ENCODE measurements around the gene SLC9A4. TPM values are rescaled to one million over a fixed set of nuclear protein-coding genes. Genes with fewer than 3 reads are reported as not detected.

The SLC9A4 gene
- total and polyA plus RNA-seq, 2 of the 4 experiments (the other 2 are of a cell fraction): not detected

GRCh38 chr2:102481931-102482330 lies 8.9 kb downstream of the SLC9A4 start:
- dilution Hi-C loops (cut with HindIII; ENCODE audit: low sequenced_read_pairs, unreplicated experiment): no loop called here
- ATAC-seq (ENCODE audit: low read depth) (no peak), DNase-seq (no peak)
- in situ Hi-C loops (cut with MboI; ENCODE audit: low sequenced_read_pairs): no loop called here
- TF ChIP-seq RCOR1 (IDR thresholded peaks at IDR 0.05; ENCODE audit: insufficient replicate concordance, low read length) (no peak), FOS (IDR thresholded peaks at IDR 0.05; ENCODE audit: low read depth, low read length) (no peak), MXI1 (IDR thresholded peaks at IDR 0.05; ENCODE audit: borderline replicate concordance, low read depth, low read length) (no peak), NFE2L2 (IDR thresholded peaks at IDR 0.05; ENCODE audit: low read depth, low read length) (no peak), RFX5 (IDR thresholded peaks at IDR 0.05; ENCODE audit: low read depth, low read length) (no peak), CHD1 (IDR thresholded peaks at IDR 0.05; ENCODE audit: low read depth, low read length) (no peak), MAFK (IDR thresholded peaks at IDR 0.05; ENCODE audit: low read depth, low read length) (no peak), BHLHE40 (IDR thresholded peaks at IDR 0.05; ENCODE audit: low read depth, low read length) (no peak), SMC3 (IDR thresholded peaks at IDR 0.05; ENCODE audit: low read depth, low read length) (no peak), RAD21 (IDR thresholded peaks at IDR 0.05; ENCODE audit: low read length) (no peak)
- TF ChIP-seq, protein P1, sequence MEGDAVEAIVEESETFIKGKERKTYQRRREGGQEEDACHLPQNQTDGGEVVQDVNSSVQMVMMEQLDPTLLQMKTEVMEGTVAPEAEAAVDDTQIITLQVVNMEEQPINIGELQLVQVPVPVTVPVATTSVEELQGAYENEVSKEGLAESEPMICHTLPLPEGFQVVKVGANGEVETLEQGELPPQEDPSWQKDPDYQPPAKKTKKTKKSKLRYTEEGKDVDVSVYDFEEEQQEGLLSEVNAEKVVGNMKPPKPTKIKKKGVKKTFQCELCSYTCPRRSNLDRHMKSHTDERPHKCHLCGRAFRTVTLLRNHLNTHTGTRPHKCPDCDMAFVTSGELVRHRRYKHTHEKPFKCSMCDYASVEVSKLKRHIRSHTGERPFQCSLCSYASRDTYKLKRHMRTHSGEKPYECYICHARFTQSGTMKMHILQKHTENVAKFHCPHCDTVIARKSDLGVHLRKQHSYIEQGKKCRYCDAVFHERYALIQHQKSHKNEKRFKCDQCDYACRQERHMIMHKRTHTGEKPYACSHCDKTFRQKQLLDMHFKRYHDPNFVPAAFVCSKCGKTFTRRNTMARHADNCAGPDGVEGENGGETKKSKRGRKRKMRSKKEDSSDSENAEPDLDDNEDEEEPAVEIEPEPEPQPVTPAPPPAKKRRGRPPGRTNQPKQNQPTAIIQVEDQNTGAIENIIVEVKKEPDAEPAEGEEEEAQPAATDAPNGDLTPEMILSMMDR (conservative IDR thresholded peaks at IDR 0.05; ENCODE audit: low read depth, low read length): no peak
- H3K79me1 ChIP-seq (ENCODE audit: low read depth in 1 of 2, low read length in 2 of 2): no peaks in the 10 kb centered on the region
- H4K8ac ChIP-seq (ENCODE audit: low read depth in 2 of 2, low read length in 2 of 2): no peak overlapping the region
- no peak overlapping the region for H2AK5ac ChIP-seq (ENCODE audit: low read depth, low read length)
- H2AK9ac ChIP-seq (replicated peaks; ENCODE audit: low read depth, low read length, poor library complexity): no peak overlapping the region
- peaks cover 14% of the 10 kb centered on the region for H3K27me3 ChIP-seq (ENCODE audit: control insufficient read depth, insufficient read depth, low read length)
- H3K23ac ChIP-seq (ENCODE audit: low read depth, low read length): no peak overlapping the region
- intact Hi-C loops (cut with micrococcal nuclease): no loop called here
- no peak overlapping the region for H3K18ac ChIP-seq (ENCODE audit: low read depth, low read length)
- no peaks in the 10 kb centered on the region for H3K4me1 ChIP-seq (ENCODE audit: control insufficient read depth, insufficient read depth, low read length)
- no peak overlapping the region for H2BK5ac ChIP-seq (ENCODE audit: low read depth, low read length, poor library complexity, severe bottlenecking)
- no peak overlapping the region for H3K56ac ChIP-seq (ENCODE audit: extremely low read depth, insufficient read depth, low read length)
- no peak overlapping the region for H3K4ac ChIP-seq (ENCODE audit: low read depth, low read length)
- H3K14ac ChIP-seq (replicated peaks; ENCODE audit: low read depth, low read length): no peak overlapping the region
- H3K36me3 ChIP-seq (ENCODE audit: control insufficient read depth, insufficient read depth, low read length): no peaks in the 10 kb centered on the region
- no peak overlapping the region for H2BK20ac ChIP-seq (ENCODE audit: low read depth, low read length)
- H4K20me1 ChIP-seq (ENCODE audit: insufficient read depth, low read length): no peaks in the 10 kb centered on the region
- no peaks in the 10 kb centered on the region for H3K9me3 ChIP-seq (ENCODE audit: control insufficient read depth, insufficient read depth, low read length)
- no peak overlapping the region for H2BK120ac ChIP-seq (ENCODE audit: low read depth, low read length)
- H3K9me1 ChIP-seq (ENCODE audit: insufficient read depth, low read length): no peaks in the 10 kb centered on the region
- H3K4me2 ChIP-seq (ENCODE audit: low read depth, low read length): no peak overlapping the region
- no peak overlapping the region for H4K91ac ChIP-seq (ENCODE audit: insufficient read depth, low read depth, low read length)
- no peak overlapping the region for H3K9ac ChIP-seq (ENCODE audit: low read depth, low read length)
- no peak overlapping the region for H4K5ac ChIP-seq (ENCODE audit: low read depth, low read length)
- 56% methylated on average over 3 of the region's 7 CpGs; no CpG with 5 or more reads in 1 of the 2 experiments for WGBS, 2 experiments (ENCODE audit: extremely low coverage in 2 of 2, insufficient read length in 1 of 2)
- no TSS peak for BruUV-seq (replicated peaks)
- no peak overlapping the region for H2BK15ac ChIP-seq (ENCODE audit: low read depth, low read length)
- H3K27ac ChIP-seq (ENCODE audit: insufficient read depth, low read length): no peak overlapping the region
- ChIA-PET CTCF (interaction anchor here (0.8 kb wide), 1 partner anchor 9 kb away, joined by 3 read pairs; the partner anchor contains the start of gene SLC9A4), POLR2A (ENCODE audit: unreplicated experiment) (no interaction called here)
- no peak overlapping the region for H2AFZ ChIP-seq (replicated peaks; ENCODE audit: low read length, poor library complexity)
- no peak overlapping the region for H3K4me3 ChIP-seq (ENCODE audit: insufficient read depth, low read depth, low read length)
